HG02870 (cell line): ENCODE measurements around the gene ATG101.

Source experiments
- ATAC-seq: cut with Tn5 transposase; IDR thresholded peaks from one replicate; pipeline ENCODE4 v1.9.1; 2021; ENCODE audit warnings: mild to moderate bottlenecking, moderate library complexity; ENCODE audit not compliant: unreplicated experiment

ATG101 gene

DNA sequence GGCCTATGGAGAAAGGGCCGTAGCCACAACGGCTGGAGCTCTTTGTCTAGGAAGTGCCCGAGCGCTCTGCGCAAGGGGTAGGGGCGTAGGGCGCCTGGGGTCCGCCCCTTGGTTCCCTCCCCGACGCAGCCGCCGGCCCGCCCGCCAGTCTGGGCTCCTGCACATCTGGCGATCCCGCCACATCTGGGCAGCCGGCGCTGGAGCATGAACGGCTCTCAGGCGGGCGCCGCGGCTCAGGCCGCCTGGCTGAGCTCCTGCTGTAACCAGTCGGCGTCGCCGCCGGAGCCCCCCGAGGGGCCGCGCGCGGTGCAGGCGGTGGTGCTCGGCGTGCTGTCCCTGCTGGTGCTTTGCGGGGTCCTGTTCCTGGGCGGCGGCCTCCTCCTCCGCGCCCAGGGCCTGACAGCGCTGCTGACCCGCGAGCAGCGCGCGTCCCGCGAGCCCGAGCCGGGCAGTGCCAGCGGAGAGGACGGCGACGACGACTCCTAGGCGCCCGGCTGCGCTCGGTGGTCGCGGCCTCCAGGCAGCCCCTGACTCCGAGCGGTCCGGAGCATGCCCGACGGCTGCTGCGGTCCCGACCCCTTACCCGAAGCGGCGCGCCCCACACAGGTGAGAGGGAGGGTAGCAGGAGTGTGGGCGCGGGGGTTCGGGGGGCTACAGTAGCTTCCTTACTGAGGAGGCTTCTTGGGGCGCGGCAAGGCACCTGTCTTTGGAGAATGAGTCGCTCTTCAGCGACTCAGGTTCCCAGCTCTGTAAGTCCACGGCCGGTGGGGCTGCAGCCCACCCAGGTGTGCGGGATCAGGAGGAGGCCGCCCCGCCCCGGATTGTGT lies 10.0 kb downstream of the ATG101 start, which contains the start of gene SMIM41:
Gene SMIM41 (plus strand): TSS at position 129 of the 827 bp plus-strand sequence. CDS start 76 bp downstream, at position 205.
- ATAC-seq: no peak

DNA sequence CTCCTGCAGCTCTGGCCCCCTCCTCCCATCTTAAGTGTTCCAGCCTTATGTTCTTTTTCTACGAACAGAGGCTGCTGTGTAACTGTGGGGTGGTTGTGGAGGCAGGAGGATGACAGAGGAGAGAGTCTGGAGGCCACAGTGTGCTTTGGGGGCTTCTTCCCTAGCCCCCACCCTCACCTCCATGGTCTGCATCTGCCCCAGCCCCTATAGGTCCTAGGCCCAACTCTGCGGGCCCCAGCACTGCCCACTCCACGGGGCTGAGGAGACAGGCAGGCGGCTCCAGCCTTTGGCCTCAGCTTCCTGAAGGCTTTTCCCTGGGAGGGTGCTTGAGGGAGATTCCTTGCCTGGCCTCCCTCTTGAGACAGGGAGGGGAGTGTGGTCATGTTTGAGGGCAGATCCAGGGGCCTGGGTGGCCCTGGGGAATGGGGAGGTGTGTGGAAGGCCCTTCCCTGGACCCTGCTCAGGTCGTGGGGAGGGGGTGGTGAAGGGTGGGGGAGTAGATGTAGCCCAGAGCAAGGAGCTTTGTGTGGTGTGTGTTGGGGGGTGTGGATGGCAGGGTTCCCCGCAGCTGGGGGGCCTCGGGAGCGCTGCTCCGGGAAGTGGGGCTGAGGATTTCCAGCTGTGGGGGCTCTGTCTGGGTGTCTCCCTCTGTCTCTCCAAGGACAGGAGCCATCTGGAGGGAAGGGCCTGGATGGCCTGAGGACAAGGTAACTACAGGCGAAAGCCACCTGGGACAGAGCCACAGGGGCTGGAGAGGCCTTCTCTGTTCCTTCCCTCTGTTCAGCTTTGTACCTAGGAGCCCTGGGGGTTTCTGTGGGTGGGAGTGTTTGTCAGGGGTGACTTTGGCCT lies 10.8 kb downstream of the ATG101 start:
- no peak for ATAC-seq

GRCh38 chr12:52081263-52081733 lies 11.5 kb downstream of the ATG101 start:
- ATAC-seq: peak; percentile 44

- ATAC-seq: no peak
These were observed 12.4 kb downstream of the ATG101 start for GRCh38 chr12:52082026-52082668.

GRCh38 chr12:52082669-52082987 lies 12.8 kb downstream of the ATG101 start:
- no peak for ATAC-seq

DNA sequence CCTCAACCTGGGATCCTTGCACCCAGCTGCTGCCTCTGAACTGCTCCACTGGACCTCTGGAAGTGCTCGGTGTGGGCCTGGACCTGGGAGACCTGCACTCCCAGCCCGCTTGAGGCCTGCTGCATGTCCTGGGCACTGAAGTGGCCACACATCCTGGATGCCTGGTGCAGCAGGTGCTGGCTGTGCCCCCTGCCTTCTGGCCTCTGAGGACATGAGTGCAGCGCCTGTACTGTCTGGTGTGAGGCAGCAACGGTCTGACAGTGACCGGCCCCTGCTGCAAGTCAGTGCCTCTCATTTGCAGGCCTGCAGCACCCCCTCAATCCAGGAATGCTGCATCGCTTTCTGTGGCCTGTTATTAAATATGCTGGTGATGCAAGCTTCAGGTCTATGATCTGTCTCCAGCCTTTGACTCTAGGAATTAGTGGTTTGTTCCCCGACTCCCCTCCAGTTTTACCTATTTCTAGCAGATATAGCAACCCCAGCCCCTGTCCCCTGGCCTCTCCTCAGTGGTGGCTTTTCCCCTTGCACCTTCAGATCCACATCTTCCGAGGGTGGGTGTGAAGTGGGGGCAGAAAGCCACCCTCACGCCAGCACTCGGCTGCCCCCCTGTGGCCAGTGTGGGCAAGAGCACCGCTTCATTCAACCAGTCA lies 13.3 kb downstream of the ATG101 start:
- ATAC-seq: no peak

GRCh38 chr12:52083638-52083996 lies 13.8 kb downstream of the ATG101 start:
- ATAC-seq: no peak

GRCh38 chr12:52084491-52085231 lies 14.9 kb downstream of the ATG101 start:
- ATAC-seq: no peak

DNA sequence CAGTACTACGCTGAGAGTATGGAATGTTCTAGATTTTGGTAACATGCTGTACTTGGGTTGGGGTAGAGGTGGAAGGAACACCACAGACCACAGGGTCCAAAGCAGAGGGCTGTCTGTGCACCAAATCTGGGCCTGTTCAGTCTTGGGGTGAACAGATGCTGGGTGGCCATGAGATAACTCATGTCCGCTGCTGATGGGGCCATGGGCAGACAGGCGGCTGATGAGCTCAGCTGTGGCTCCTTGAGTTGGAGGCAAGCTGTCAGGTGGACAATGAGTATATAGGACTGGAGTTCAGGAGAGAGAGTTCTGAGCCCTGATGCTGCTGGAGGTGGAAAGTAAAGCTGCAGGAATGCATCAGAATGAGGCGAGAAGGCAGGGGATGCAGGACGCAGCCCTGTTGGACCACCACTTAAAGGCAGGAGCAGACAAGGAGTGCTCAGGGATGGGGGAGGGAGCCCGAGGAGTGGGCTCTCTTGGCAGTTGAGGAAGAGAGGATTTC lies 16.0 kb downstream of the ATG101 start:
- ATAC-seq: no peak

GRCh38 chr12:52086366-52086765 lies 16.6 kb downstream of the ATG101 start:
- no peak for ATAC-seq

DNA sequence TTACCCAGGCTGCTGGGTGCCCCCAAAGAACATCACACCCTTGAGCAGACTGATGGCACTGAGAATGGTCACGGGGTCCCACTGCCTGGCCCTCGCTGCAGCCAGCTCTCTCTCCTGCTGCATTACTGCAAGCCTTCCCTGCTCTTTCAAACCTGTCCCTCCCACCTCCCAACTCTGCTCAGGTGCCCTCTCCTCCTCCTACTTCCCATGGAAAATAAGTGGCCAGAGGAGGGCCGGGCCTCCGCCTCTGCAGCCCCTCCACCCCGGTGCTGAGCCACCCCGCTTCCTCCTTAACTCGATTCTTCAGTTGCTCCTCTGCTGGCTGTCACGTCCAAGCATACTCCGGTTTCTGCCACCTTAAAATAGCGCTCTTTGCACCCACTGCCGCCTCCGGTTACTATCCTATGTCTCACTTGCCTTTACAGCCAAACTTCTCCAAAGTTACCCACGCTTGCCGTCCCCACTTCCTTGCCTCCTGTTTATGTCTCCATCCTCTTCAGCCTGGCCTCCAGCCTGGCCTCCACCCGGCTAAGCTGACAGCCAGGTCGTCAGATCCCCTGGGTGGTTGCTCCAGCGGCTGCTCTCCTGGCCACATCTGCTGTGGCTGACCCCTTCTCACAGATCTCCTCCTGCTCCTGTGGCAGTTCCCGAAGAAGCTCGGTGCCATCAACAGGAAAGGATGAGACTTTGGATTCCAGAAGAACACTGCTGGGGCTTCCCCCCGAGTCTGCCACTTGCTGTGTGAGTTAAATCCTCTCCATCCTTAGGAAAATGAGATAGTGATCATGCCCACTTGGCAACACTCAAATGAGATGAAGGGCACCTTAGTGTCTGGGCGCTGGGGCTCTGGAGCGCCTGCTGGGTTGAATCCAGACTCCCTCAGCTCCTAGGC lies 17.4 kb downstream of the ATG101 start:
- ATAC-seq: no peak

- ATAC-seq: no peak
These were observed 18.4 kb downstream of the ATG101 start for GRCh38 chr12:52087961-52088820.

GRCh38 chr12:52089491-52089890 lies 19.7 kb downstream of the ATG101 start:
- ATAC-seq: no peak

DNA sequence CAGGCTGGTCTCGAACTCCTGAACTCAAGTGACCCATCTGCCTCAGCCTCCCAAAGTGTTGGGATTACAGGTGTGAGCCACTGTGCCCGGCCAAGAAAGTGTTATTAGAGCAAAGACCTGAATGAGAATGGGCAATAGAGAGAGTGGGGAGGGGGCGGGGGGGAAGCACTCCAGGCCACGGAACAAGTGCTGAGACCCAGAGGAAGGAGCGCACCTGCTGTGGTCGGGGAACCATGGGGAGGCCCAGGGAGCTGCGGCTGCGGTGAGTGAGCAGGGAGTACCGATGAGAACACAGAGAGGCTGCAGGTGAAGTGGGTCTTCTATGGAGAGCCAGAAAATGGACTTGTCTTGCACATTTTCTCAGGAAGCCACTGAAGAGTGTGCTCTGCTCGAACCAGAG lies 20.5 kb downstream of the ATG101 start:
- no peak for ATAC-seq

GRCh38 chr12:52091061-52091460 lies 21.3 kb downstream of the ATG101 start:
- no peak for ATAC-seq

DNA sequence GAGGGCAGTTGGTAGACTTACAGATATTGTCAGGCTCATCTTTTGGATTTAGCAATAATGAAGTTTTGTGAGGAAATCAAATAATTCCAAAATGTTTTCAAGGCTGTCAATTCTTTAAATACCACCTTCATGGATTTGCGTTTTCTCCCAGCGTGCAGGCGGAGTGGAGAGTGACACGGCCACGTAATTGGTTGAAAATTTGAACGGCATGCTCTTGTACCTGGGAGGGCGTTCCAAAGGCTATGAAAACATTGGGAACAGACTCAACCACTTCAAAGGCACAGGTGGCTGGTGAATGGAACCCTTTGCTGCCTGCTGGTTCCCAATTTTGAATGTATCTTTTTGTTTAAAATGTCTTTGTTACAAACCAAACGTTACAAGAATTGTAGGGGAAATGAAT lies 22.1 kb downstream of the ATG101 start:
- ATAC-seq: no peak

DNA sequence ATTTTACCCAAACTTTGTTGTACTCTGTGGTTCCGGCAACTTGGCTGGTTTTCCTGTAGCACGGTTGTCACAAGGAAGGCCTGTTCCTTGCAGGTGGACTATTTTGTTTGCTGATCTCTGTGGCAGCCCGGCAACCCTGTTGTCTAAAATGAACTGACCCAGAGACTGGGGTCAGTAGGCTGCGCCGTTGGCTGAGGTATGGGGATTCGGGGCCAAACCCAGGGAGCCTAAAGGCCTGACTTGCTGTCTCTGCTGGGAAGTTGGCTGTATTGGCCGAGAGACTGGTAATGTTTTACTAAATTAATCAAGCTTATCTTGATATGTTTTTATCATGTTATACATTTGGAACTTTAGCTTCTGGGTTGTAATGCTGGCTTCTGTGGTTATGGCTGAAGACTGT lies 23.6 kb downstream of the ATG101 start:
- no peak for ATAC-seq

DNA sequence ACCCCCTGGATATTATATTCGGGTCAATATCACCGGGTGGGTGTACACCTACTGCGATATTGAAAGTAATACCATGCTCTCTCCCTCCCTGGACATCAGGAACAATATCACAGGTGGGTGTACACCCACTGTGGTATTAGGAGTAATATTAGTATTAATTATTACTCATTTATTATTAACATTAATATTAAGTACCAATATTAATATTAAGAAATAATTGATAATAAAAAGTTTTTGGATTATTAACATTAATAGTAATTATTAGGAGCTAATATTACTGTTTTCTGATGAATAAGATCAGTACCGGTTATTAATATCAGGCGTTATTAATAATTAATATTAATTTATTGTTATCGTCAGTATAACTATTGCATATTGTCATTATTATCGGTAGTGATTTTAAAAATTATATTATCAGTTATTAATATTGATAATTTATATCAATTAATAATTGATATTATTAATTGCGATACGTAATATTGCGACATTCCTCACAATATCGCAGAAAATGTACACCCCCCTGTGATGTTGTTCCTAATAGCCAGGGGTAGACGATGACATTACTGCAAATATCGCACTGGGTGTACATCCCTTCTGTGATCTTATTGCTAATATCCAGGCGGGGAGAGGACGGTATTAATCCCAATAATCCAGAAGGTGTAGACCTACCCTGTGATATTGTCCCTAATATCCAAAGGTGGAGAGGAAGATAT lies 26.7 kb downstream of the ATG101 start:
- no peak for ATAC-seq
